Activated naive CD4-positive, alpha-beta T cell treated with anti-CD3 and anti-CD28 coated beads, Interleukin-2, amount 10 ng/mL, durations not matched to agents 7 days and 5 days (primary cell): ENCODE data around the gene PFKP.
"Not testable (repeated sequence)": the region's sequence is repeated elsewhere in the genome, so short reads cannot be mapped to it uniquely, and the experiment has no call there.

Source experiments
- CTCF ChIA-PET: fragments of 350-600 bp; sonication (Branson Sonifier 250); formaldehyde crosslinking; loops from one replicate; lab custom pipeline; 2021; ENCODE audit warnings: antibody characterized with exemption; lab: Charles Lee
- DNase-seq: peaks from one replicate; pipeline ENCODE4 v3.0.0-alpha.2; 2020
- H3K27ac Mint-ChIP-seq: one replicate; pipeline ENCODE4 v1.8.0; 2021; ENCODE audit warnings: mild to moderate bottlenecking, moderate library complexity, mixed read lengths
- H3K27me3 Mint-ChIP-seq: one replicate; pipeline ENCODE4 v1.8.0; 2021; ENCODE audit warnings: mild to moderate bottlenecking, mixed read lengths
- H3K36me3 Mint-ChIP-seq: one replicate; pipeline ENCODE4 v1.8.0; 2021; ENCODE audit warnings: mixed read lengths
- H3K4me1 Mint-ChIP-seq: one replicate; pipeline ENCODE4 v1.8.0; 2021; ENCODE audit warnings: mixed read lengths
- H3K4me3 Mint-ChIP-seq: one replicate; pipeline ENCODE4 v1.8.0; 2021; ENCODE audit warnings: mild to moderate bottlenecking, moderate library complexity, mixed read lengths
- H3K9me3 Mint-ChIP-seq: one replicate; pipeline ENCODE4 v1.8.0; 2021; ENCODE audit warnings: mixed read lengths

Gene PFKP

GRCh38 chr10:3162533-3162932, 95.2 kb downstream of the PFKP start:
- no peak overlapping the region for H3K27ac Mint-ChIP-seq
- H3K27me3 Mint-ChIP-seq: no peaks in the 10 kb centered on the region
- CTCF ChIA-PET: interaction anchor here (1.0 kb wide), 1 partner anchor 9 kb away, joined by 4 read pairs; no protein-coding TSS in a partner anchor
- H3K4me1 Mint-ChIP-seq: no peaks in the 10 kb centered on the region
- H3K4me3 Mint-ChIP-seq: no peak overlapping the region
- peaks cover 52% of the 10 kb centered on the region for H3K36me3 Mint-ChIP-seq
- DNase-seq: no peak
- H3K9me3 Mint-ChIP-seq: no peaks in the 10 kb centered on the region

GRCh38 chr10:3163879-3164278, 96.5 kb downstream of the PFKP start:
- CTCF ChIA-PET: interaction anchor here (0.6 to 1.7 kb wide), 3 partner anchors 10 to 450 kb away, joined by 3 to 5 read pairs (median 4); no protein-coding TSS in a partner anchor
- DNase-seq: no peak
- Mint-ChIP-seq H3K27ac (no peak overlapping the region), H3K9me3 (no peaks in the 10 kb centered on the region), H3K27me3 (no peaks in the 10 kb centered on the region), H3K4me3 (no peak overlapping the region), H3K4me1 (no peaks in the 10 kb centered on the region), H3K36me3 (peaks cover 46% of the 10 kb centered on the region)

- H3K27ac Mint-ChIP-seq: no peak overlapping the region
- no peaks in the 10 kb centered on the region for H3K4me1 Mint-ChIP-seq
- no peak for DNase-seq
- no peaks in the 10 kb centered on the region for H3K27me3 Mint-ChIP-seq
- no peaks in the 10 kb centered on the region for H3K9me3 Mint-ChIP-seq
- no peak overlapping the region for H3K4me3 Mint-ChIP-seq
- H3K36me3 Mint-ChIP-seq: peaks cover 41% of the 10 kb centered on the region
- CTCF ChIA-PET: interaction anchor here (0.8 to 1.7 kb wide), 3 partner anchors 8 to 33 kb away, joined by 3 to 5 read pairs (median 3); no protein-coding TSS in a partner anchor
Observed at GRCh38 chr10:3165196-3165595, 97.8 kb downstream of the PFKP start.

GRCh38 chr10:3166496-3167290, 99.3 kb downstream of the PFKP start:
- no peak overlapping the region for H3K4me3 Mint-ChIP-seq
- H3K27me3 Mint-ChIP-seq: no peaks in the 10 kb centered on the region
- H3K27ac Mint-ChIP-seq: no peak overlapping the region
- H3K4me1 Mint-ChIP-seq: peaks cover 12% of the 10 kb centered on the region
- H3K9me3 Mint-ChIP-seq: no peaks in the 10 kb centered on the region
- no peak for DNase-seq
- CTCF ChIA-PET: no interaction called here
- peaks cover 41% of the 10 kb centered on the region for H3K36me3 Mint-ChIP-seq

- CTCF ChIA-PET: no interaction called here
- Mint-ChIP-seq H3K27ac (no peak overlapping the region), H3K27me3 (peaks cover under 1% of the 10 kb centered on the region), H3K36me3 (peaks cover 36% of the 10 kb centered on the region), H3K4me1 (peaks cover 17% of the 10 kb centered on the region), H3K9me3 (no peaks in the 10 kb centered on the region), H3K4me3 (no peak overlapping the region)
- DNase-seq: no peak
Observed at GRCh38 chr10:3167611-3168330, 100.4 kb downstream of the PFKP start.

- H3K27ac Mint-ChIP-seq: no peak overlapping the region
- CTCF ChIA-PET: no interaction called here
- DNase-seq: no peak
- peaks cover 12% of the 10 kb centered on the region for H3K27me3 Mint-ChIP-seq
- H3K9me3 Mint-ChIP-seq: no peaks in the 10 kb centered on the region
- peaks cover 34% of the 10 kb centered on the region for H3K36me3 Mint-ChIP-seq
- H3K4me3 Mint-ChIP-seq: no peak overlapping the region
- H3K4me1 Mint-ChIP-seq: peaks cover 23% of the 10 kb centered on the region
Observed at GRCh38 chr10:3169271-3169670, 101.9 kb downstream of the PFKP start.

- no peaks in the 10 kb centered on the region for H3K9me3 Mint-ChIP-seq
- CTCF ChIA-PET: no interaction called here
- H3K27ac Mint-ChIP-seq: no peak overlapping the region
- H3K4me3 Mint-ChIP-seq: no peak overlapping the region
- H3K4me1 Mint-ChIP-seq: peaks cover 23% of the 10 kb centered on the region
- no peak for DNase-seq
- H3K36me3 Mint-ChIP-seq: peaks cover 34% of the 10 kb centered on the region
- peaks cover 13% of the 10 kb centered on the region for H3K27me3 Mint-ChIP-seq
Observed at GRCh38 chr10:3169673-3170072, 102.3 kb downstream of the PFKP start.

- H3K4me1 Mint-ChIP-seq: peaks cover 23% of the 10 kb centered on the region
- peak overlapping the region; percentile 69 for H3K4me3 Mint-ChIP-seq
- CTCF ChIA-PET, H3K9me3 Mint-ChIP-seq, DNase-seq: not testable (repeated sequence)
- peaks cover 23% of the 10 kb centered on the region for H3K27me3 Mint-ChIP-seq
- H3K27ac Mint-ChIP-seq: peak overlapping the region; percentile 92
- peaks cover 17% of the 10 kb centered on the region for H3K36me3 Mint-ChIP-seq
Observed at GRCh38 chr10:3171488-3171887, 104.1 kb downstream of the PFKP start.

- Mint-ChIP-seq H3K9me3 (no peaks in the 10 kb centered on the region), H3K4me3 (peak overlapping the region; percentile 69), H3K27ac (peak overlapping the region; percentile 92), H3K36me3 (peaks cover 14% of the 10 kb centered on the region), H3K4me1 (peaks cover 23% of the 10 kb centered on the region), H3K27me3 (peaks cover 23% of the 10 kb centered on the region)
- no peak for DNase-seq
- CTCF ChIA-PET: no interaction called here
Observed at GRCh38 chr10:3172081-3172445, 104.7 kb downstream of the PFKP start.

- DNase-seq: peak; percentile 99
- peak within 1 kb of the TSS; percentile 92 for H3K27ac Mint-ChIP-seq
- H3K27me3 Mint-ChIP-seq: peaks cover 23% of the 10 kb centered on the region
- H3K4me3 Mint-ChIP-seq: peak within 1 kb of the TSS; percentile 69
- H3K9me3 Mint-ChIP-seq: no peaks in the 10 kb centered on the region
- peaks cover 10% of the 10 kb centered on the region for H3K36me3 Mint-ChIP-seq
- H3K4me1 Mint-ChIP-seq: peaks cover 23% of the 10 kb centered on the region
- CTCF ChIA-PET: no interaction called here
Observed at GRCh38 chr10:3172446-3173170, 105.3 kb downstream of the PFKP start, which contains the start of gene PITRM1. Gene PITRM1 (minus strand): TSS chr10:3172782. CDS start chr10:3172772, 10 bp downstream.

- Mint-ChIP-seq H3K9me3 (no peaks in the 10 kb centered on the region), H3K27me3 (peaks cover 28% of the 10 kb centered on the region), H3K4me3 (peak overlapping the region; percentile 69), H3K36me3 (peaks cover 8% of the 10 kb centered on the region), H3K27ac (peak overlapping the region; percentile 86), H3K4me1 (peaks cover 23% of the 10 kb centered on the region)
- DNase-seq: no peak
- CTCF ChIA-PET: no interaction called here
Observed at GRCh38 chr10:3173171-3173878, 106.0 kb downstream of the PFKP start.

- H3K4me1 Mint-ChIP-seq: peaks cover 4% of the 10 kb centered on the region
- no peaks in the 10 kb centered on the region for H3K36me3 Mint-ChIP-seq
- DNase-seq: no peak
- no peak overlapping the region for H3K4me3 Mint-ChIP-seq
- no peak overlapping the region for H3K27ac Mint-ChIP-seq
- peaks cover 60% of the 10 kb centered on the region for H3K27me3 Mint-ChIP-seq
- no peaks in the 10 kb centered on the region for H3K9me3 Mint-ChIP-seq
- CTCF ChIA-PET: no interaction called here
Observed at GRCh38 chr10:3178042-3178441, 110.7 kb downstream of the PFKP start.

- Mint-ChIP-seq H3K27ac (no peak overlapping the region), H3K4me3 (no peak overlapping the region), H3K27me3 (peaks cover 58% of the 10 kb centered on the region), H3K4me1 (peaks cover under 1% of the 10 kb centered on the region), H3K36me3 (no peaks in the 10 kb centered on the region), H3K9me3 (no peaks in the 10 kb centered on the region)
- DNase-seq: no peak
- CTCF ChIA-PET: no interaction called here
Observed at GRCh38 chr10:3179174-3179573, 111.8 kb downstream of the PFKP start.
